Neural progenitor cell (in vitro differentiated cells): ENCODE data around the gene ANK3.

ENCODE experiments used
- EZH2phosphoT487 ChIP-seq: fragments of 200-600 bp; sonication (generic); IDR thresholded peaks from 2 replicates; pipeline ENCODE4 v1.6.1; 2017; ENCODE audit warnings: antibody characterized with exemption
- TF ChIP-seq, protein P1 (sequence below): fragments of 200-600 bp; sonication (generic); IDR thresholded peaks from 2 replicates; pipeline ENCODE4 v1.5.1; 2017; ENCODE audit warnings: antibody characterized with exemption, mild to moderate bottlenecking

- TF ChIP-seq, protein P1, sequence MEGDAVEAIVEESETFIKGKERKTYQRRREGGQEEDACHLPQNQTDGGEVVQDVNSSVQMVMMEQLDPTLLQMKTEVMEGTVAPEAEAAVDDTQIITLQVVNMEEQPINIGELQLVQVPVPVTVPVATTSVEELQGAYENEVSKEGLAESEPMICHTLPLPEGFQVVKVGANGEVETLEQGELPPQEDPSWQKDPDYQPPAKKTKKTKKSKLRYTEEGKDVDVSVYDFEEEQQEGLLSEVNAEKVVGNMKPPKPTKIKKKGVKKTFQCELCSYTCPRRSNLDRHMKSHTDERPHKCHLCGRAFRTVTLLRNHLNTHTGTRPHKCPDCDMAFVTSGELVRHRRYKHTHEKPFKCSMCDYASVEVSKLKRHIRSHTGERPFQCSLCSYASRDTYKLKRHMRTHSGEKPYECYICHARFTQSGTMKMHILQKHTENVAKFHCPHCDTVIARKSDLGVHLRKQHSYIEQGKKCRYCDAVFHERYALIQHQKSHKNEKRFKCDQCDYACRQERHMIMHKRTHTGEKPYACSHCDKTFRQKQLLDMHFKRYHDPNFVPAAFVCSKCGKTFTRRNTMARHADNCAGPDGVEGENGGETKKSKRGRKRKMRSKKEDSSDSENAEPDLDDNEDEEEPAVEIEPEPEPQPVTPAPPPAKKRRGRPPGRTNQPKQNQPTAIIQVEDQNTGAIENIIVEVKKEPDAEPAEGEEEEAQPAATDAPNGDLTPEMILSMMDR, result no peak
- TF ChIP-seq EZH2phosphoT487, result no peak
Measured at GRCh38 chr10:60253484-60253883, 136.2 kb downstream of the ANK3 start.
